ELF-1 (cell line): ENCODE data around the gene RALB.
"Not testable (repeated sequence)": the region's sequence is repeated elsewhere in the genome, so short reads cannot be mapped to it uniquely, and the experiment has no call there.

Experiments used
- DNase-seq: peaks from one replicate; pipeline ENCODE4 v3.0.0-alpha.2; 2016; ENCODE audit warnings: low read depth, low spot score

The RALB gene

GRCh38 chr2:120224735-120225548, 27.7 kb upstream of the RALB start:
- DNase-seq, result no peak

- no peak for DNase-seq
Measured at GRCh38 chr2:120225549-120226065, 27.0 kb upstream of the RALB start.

- DNase-seq, result no peak
Measured at GRCh38 chr2:120226316-120226715, 26.3 kb upstream of the RALB start.

GRCh38 chr2:120227111-120227991, 25.3 kb upstream of the RALB start:
- no peak for DNase-seq

GRCh38 chr2:120228503-120228902, 24.1 kb upstream of the RALB start:
- DNase-seq, result no peak

- no peak for DNase-seq
Measured at GRCh38 chr2:120229341-120229740, 23.3 kb upstream of the RALB start.

GRCh38 chr2:120230515-120231471, 21.9 kb upstream of the RALB start:
- no peak for DNase-seq

- DNase-seq, result no peak
Measured at GRCh38 chr2:120231564-120231973, 21.1 kb upstream of the RALB start.

- no peak for DNase-seq
Measured at GRCh38 chr2:120231974-120232635, 20.5 kb upstream of the RALB start.

GRCh38 chr2:120233292-120233691, 19.4 kb upstream of the RALB start:
- DNase-seq, result no peak

GRCh38 chr2:120235158-120235557, 17.5 kb upstream of the RALB start:
- not testable (repeated sequence) for DNase-seq

- DNase-seq, result no peak
Measured at GRCh38 chr2:120235681-120236080, 17.0 kb upstream of the RALB start.

GRCh38 chr2:120236316-120236715, 16.3 kb upstream of the RALB start:
- no peak for DNase-seq

- no peak for DNase-seq
Measured at GRCh38 chr2:120236791-120237190, 15.9 kb upstream of the RALB start.

- peak; percentile 80 for DNase-seq
Measured at GRCh38 chr2:120237491-120237902, 15.2 kb upstream of the RALB start.

- no peak for DNase-seq
Measured at GRCh38 chr2:120238728-120239487, 13.7 kb upstream of the RALB start.

GRCh38 chr2:120239488-120240287, 13.0 kb upstream of the RALB start:
- DNase-seq, result peak; percentile 52

GRCh38 chr2:120240901-120241429, 11.7 kb upstream of the RALB start:
- no peak for DNase-seq

- no peak for DNase-seq
Measured at GRCh38 chr2:120241684-120242083, 11.0 kb upstream of the RALB start.
